Calu3 (cell line): ENCODE data around the gene GSK3B. TPM values are rescaled to one million over a fixed set of nuclear protein-coding genes. Genes with fewer than 3 reads are reported as not detected.
"Not testable (repeated sequence)": the region's sequence is repeated elsewhere in the genome, so short reads cannot be mapped to it uniquely, and the experiment has no call there.

Experiments used
- BruUV-seq: library from RNA; stranded (reverse); fragments of 400-500 nt; replicated peaks from 2 replicates; lab custom pipeline; 2021; lab: Mats Ljungman, UMichigan
- CTCF ChIA-PET: fragments of 300-600 bp; sonication (Branson Sonifier 250); formaldehyde crosslinking; loops from one replicate; lab custom pipeline; 2022; ENCODE audit warnings: antibody characterized with exemption; lab: Charles Lee
- DNase-seq: peaks from one replicate; pipeline ENCODE4 v3.0.0; 2022
- H3K27ac Mint-ChIP-seq: one replicate; pipeline ENCODE4 v1.8.0; 2022; ENCODE audit warnings: mixed read lengths; ENCODE audit not compliant: unreplicated experiment
- H3K27me3 Mint-ChIP-seq: one replicate; pipeline ENCODE4 v1.8.0; 2022; ENCODE audit warnings: mixed read lengths; ENCODE audit not compliant: unreplicated experiment
- H3K36me3 Mint-ChIP-seq: one replicate; pipeline ENCODE4 v1.8.0; 2022; ENCODE audit warnings: mild to moderate bottlenecking, moderate library complexity, mixed read lengths; ENCODE audit not compliant: insufficient read depth, unreplicated experiment
- H3K4me1 Mint-ChIP-seq: one replicate; pipeline ENCODE4 v1.8.0; 2022; ENCODE audit warnings: mild to moderate bottlenecking, low read depth, mixed read lengths; ENCODE audit not compliant: unreplicated experiment
- H3K4me3 Mint-ChIP-seq: one replicate; pipeline ENCODE4 v1.8.0; 2022; ENCODE audit warnings: mild to moderate bottlenecking, low read depth, moderate library complexity, mixed read lengths; ENCODE audit not compliant: unreplicated experiment
- H3K9me3 Mint-ChIP-seq: one replicate; pipeline ENCODE4 v1.8.0; 2022; ENCODE audit warnings: low read depth, mixed read lengths; ENCODE audit not compliant: unreplicated experiment
- CTCF ChIP-seq: fragments of 200-600 bp; IDR thresholded peaks from one replicate; pipeline ENCODE4 v1.8.0; 2022; ENCODE audit warnings: antibody characterized with exemption; ENCODE audit not compliant: unreplicated experiment
- intact Hi-C: fragments of 100-400 bp; cut with micrococcal nuclease; formaldehyde crosslinking; loops from one replicate; pipeline ENCODE4 v1.10.0; 2022; ENCODE audit not compliant: unreplicated experiment
- total RNA-seq: library from RNA; stranded (reverse); gene quantifications from 2 replicates; pipeline ENCODE4 v1.2.3, GENCODE V29; 2022

The GSK3B gene
- total RNA-seq, 1 experiment from 2014 or later, result 48.6 TPM

- CTCF ChIA-PET, result no interaction called here
- Mint-ChIP-seq H3K27ac (no peak overlapping the region), H3K27me3 (no peaks in the 10 kb centered on the region), H3K36me3 (no peaks in the 10 kb centered on the region), H3K4me1 (peaks cover 20% of the 10 kb centered on the region), H3K9me3 (peaks cover 4% of the 10 kb centered on the region), H3K4me3 (no peak overlapping the region)
- DNase-seq, result no peak
- intact Hi-C loops, result no loop called here
- no TSS peak for BruUV-seq
- TF ChIP-seq CTCF, result no peak
Measured at GRCh38 chr3:120057626-120058025, 36.6 kb downstream of the GSK3B start.

GRCh38 chr3:120057029-120057428 lies 37.2 kb downstream of the GSK3B start:
- Mint-ChIP-seq H3K36me3 (no peaks in the 10 kb centered on the region), H3K4me3 (no peak overlapping the region), H3K27ac (no peak overlapping the region), H3K9me3 (peaks cover 4% of the 10 kb centered on the region), H3K4me1 (peaks cover 25% of the 10 kb centered on the region), H3K27me3 (no peaks in the 10 kb centered on the region)
- intact Hi-C loops, result no loop called here
- CTCF ChIA-PET, result no interaction called here
- TF ChIP-seq CTCF, result no peak
- no TSS peak for BruUV-seq
- DNase-seq, result no peak

GRCh38 chr3:120053647-120054046 lies 40.6 kb downstream of the GSK3B start:
- intact Hi-C loops, BruUV-seq, H3K36me3 Mint-ChIP-seq, H3K4me3 Mint-ChIP-seq, DNase-seq, H3K27ac Mint-ChIP-seq, H3K9me3 Mint-ChIP-seq, H3K27me3 Mint-ChIP-seq: not testable (repeated sequence)
- CTCF ChIA-PET, result interaction anchor here (0.6 kb wide), 1 partner anchor 58 kb away, joined by 5 read pairs; no protein-coding TSS in a partner anchor
- H3K4me1 Mint-ChIP-seq, result peaks cover 39% of the 10 kb centered on the region

GRCh38 chr3:120052677-120053076 lies 41.6 kb downstream of the GSK3B start:
- CTCF ChIA-PET, result interaction anchor here (0.7 to 1.0 kb wide), 2 partner anchors 12 to 18 kb away, joined by 3 read pairs; no protein-coding TSS in a partner anchor
- H3K27me3 Mint-ChIP-seq, result no peaks in the 10 kb centered on the region
- peaks cover 39% of the 10 kb centered on the region for H3K4me1 Mint-ChIP-seq
- no peaks in the 10 kb centered on the region for H3K36me3 Mint-ChIP-seq
- peaks cover 4% of the 10 kb centered on the region for H3K9me3 Mint-ChIP-seq
- no peak for TF ChIP-seq CTCF
- intact Hi-C loops, result no loop called here
- peak overlapping the region; percentile 23 for H3K27ac Mint-ChIP-seq
- H3K4me3 Mint-ChIP-seq, result no peak overlapping the region
- BruUV-seq, result no TSS peak
- DNase-seq, result no peak

- TF ChIP-seq CTCF, result no peak
- BruUV-seq, result no TSS peak
- intact Hi-C loops, result no loop called here
- Mint-ChIP-seq H3K4me1 (peaks cover 39% of the 10 kb centered on the region), H3K4me3 (no peak overlapping the region), H3K27ac (peak overlapping the region; percentile 23), H3K9me3 (peaks cover 4% of the 10 kb centered on the region), H3K27me3 (no peaks in the 10 kb centered on the region), H3K36me3 (no peaks in the 10 kb centered on the region)
- CTCF ChIA-PET, result interaction anchor here (0.7 to 1.0 kb wide), 3 partner anchors 12 to 355 kb away, joined by 3 to 4 read pairs (median 3); no protein-coding TSS in a partner anchor
- DNase-seq, result no peak
Measured at GRCh38 chr3:120052225-120052624, 42.0 kb downstream of the GSK3B start.

- H3K27me3 Mint-ChIP-seq, H3K9me3 Mint-ChIP-seq, H3K4me3 Mint-ChIP-seq, H3K27ac Mint-ChIP-seq, DNase-seq, BruUV-seq, H3K36me3 Mint-ChIP-seq, intact Hi-C loops: not testable (repeated sequence)
- peaks cover 39% of the 10 kb centered on the region for H3K4me1 Mint-ChIP-seq
- CTCF ChIA-PET, result interaction anchor here (0.8 kb wide), 1 partner anchor 355 kb away, joined by 4 read pairs; no protein-coding TSS in a partner anchor
Measured at GRCh38 chr3:120051570-120051969, 42.7 kb downstream of the GSK3B start.
